Measurements from ENCODE around the gene ZC3H4. TPM values are rescaled to one million over a fixed set of nuclear protein-coding genes. Genes with fewer than 3 reads are reported as not detected.

ZC3H4 gene
- total and polyA plus RNA-seq, 2 of the 8 experiments (the other 6 are each of a cell fraction or from before 2014, with no cell fraction given) = 6.6 to 92.0 TPM

- no peak for TF ChIP-seq TBP (IDR thresholded peaks at IDR 0.05; ENCODE audit: low read depth, low read length)
- no peak for TF ChIP-seq RAD21 (IDR thresholded peaks at IDR 0.05 in 1 of 2, conservative IDR thresholded peaks at IDR 0.05 in 1 of 2; ENCODE audit: low read depth in 2 of 2, low read length in 2 of 2)
- no peak for TF ChIP-seq TAF1 (IDR thresholded peaks at IDR 0.05; ENCODE audit: low read depth, low read length)
- no peak for TF ChIP-seq CBX5 (IDR thresholded peaks at IDR 0.05; ENCODE audit: low read depth, low read length)
- no peak for TF ChIP-seq KDM5A (IDR thresholded peaks at IDR 0.05; ENCODE audit: low read length)
Observed at GRCh38 chr19:47036097-47036651, 77.4 kb downstream of the ZC3H4 start (continued).
